Activated T-cell treated with anti-CD3 and anti-CD28 coated beads for 48 hours (primary cell): ENCODE data around the gene PRKACA.
A peak's percentile ranks its signal among the peaks of the same experiment; 100 is the strongest.

ENCODE experiments used
- DNase-seq: peaks from one replicate; pipeline ENCODE4 v3.0.0-alpha.2; 2020; ENCODE audit warnings: low read depth

PRKACA gene

DNA sequence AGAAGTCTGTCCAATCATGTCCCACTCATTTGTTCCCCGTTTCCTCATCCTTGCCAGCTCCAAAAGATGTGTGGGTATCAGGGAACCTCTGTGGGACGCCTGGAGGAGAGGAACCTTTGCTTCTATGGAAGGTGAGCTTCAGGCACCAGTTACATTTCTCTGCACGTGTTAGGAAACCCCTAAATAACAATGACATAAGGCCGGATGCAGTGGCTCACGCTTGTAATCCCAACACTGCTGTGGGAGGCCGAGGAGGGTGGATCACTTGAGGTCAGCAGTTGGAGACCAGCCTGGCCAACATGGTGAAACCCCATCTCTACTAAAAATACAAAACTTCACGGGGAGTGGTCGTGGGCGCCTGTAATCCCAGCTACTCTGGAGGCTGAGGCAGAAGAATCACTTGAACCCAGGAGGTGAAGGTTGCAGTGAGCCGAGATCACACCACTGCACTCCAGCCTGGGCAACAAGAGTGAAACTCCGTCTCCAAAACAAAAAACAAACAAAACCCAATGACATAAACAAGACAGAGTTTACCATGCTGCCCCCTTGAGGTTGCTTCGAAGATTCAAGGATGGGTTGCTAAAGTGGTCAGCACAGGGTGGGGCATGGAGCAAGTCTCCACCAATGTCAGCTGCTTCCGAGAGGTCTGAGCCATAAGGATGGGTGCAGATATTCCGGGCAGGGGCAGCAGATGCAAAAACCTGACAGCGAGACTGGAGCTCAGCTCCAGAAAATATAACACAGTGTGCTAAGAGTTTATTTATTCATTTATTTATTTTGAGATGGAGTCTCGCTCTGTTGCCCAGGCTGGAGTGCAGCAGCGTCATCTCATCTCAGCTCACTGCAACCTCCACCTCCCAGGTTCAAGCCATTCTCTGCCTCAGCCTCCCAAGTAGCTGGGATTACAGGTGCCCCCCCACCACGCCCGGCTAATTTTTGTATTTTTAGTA, 74.6 kb downstream of the PRKACA start:
- DNase-seq, result peak; percentile 21
